NB4 (cell line): ENCODE measurements around the gene WDR20.

Experiments
- CTCF ChIP-seq: IDR thresholded peaks from one replicate; pipeline ENCODE4 v1.5.1; 2012; ENCODE audit warnings: low read depth, low read length
- POLR2A ChIP-seq: IDR thresholded peaks from 2 replicates; pipeline ENCODE4 v1.6.1; 2011; ENCODE audit warnings: mild to moderate bottlenecking; ENCODE audit not compliant: insufficient read length; ENCODE audit errors: extremely low read depth
- TF ChIP-seq, protein P1 (sequence below): IDR thresholded peaks from 2 replicates; pipeline ENCODE4 v1.6.1; 2011; ENCODE audit warnings: low read depth, low read length

DNA sequence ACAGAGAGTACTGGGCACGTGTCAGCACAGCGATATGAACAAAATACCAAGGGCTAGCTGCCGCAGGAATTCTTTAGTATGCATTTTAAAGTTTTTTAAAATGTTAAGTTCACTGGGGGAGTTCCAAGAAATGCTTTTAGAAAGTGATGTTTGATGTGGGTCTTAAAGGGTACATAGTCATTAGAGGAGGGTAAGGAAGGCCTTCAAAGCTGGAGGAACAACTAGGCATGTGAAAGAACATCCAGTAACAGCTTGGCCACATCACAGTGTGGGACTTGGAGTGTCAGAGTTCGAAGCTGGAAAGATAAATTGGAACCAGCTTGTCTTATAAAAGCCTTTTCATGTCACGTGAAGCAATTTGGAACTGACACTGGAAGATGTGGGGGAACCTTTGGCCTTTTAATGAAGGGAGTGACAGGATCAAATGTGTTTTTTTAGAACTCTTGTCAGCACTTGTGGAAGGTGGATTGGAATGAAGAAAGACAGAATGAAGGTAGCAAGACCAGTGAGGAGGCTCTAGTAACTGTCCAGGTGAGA lies 57.7 kb downstream of the WDR20 start:
- TF ChIP-seq CTCF (no peak), POLR2A (no peak)
- TF ChIP-seq, protein P1, sequence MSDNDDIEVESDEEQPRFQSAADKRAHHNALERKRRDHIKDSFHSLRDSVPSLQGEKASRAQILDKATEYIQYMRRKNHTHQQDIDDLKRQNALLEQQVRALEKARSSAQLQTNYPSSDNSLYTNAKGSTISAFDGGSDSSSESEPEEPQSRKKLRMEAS: no peak
